Measurements from ENCODE around the gene SLC35F3. TPM values are rescaled to one million over a fixed set of nuclear protein-coding genes. Genes with fewer than 3 reads are reported as not detected.
"Not testable (repeated sequence)": the region's sequence is repeated elsewhere in the genome, so short reads cannot be mapped to it uniquely, and the experiment has no call there.

SLC35F3 gene
- total and polyA plus RNA-seq, 7 experiments from 2014 or later: 0.11 to 15.2 (median 0.96) TPM; not detected in 2

- no peak overlapping the region for H3K4me3 Mint-ChIP-seq
- Histone ChIP-seq H3K9me3 (ENCODE audit: control insufficient read depth in 2 of 3, low read length in 3 of 3) (no peaks in the 10 kb centered on the region), H3K27me3 (ENCODE audit: control insufficient read depth in 2 of 2, insufficient read depth in 2 of 2, low read length in 2 of 2) (no peaks in the 10 kb centered on the region), H3K36me3 (ENCODE audit: control insufficient read depth in 2 of 3, insufficient read depth in 3 of 3, low read length in 3 of 3) (no peaks in the 10 kb centered on the region), H3K4me1 (ENCODE audit: control insufficient read depth in 2 of 2, insufficient read depth in 2 of 2, low read length in 2 of 2) (no peaks in the 10 kb centered on the region), H3K4me3 (ENCODE audit: low read length) (no peak overlapping the region), H3K27ac (ENCODE audit: low read depth, low read length) (no peak overlapping the region)
- DNase-seq (no peak), ATAC-seq (no peak)
- intact Hi-C loops (cut with micrococcal nuclease): no loop called here
- H3K9me3 Mint-ChIP-seq: peaks cover 0 to 11% (median 3%) of the 10 kb centered on the region in 11 donors
- no peak overlapping the region for H3K27ac Mint-ChIP-seq
- ChIA-PET CTCF (no interaction called here), POLR2A (no interaction called here)
- peaks cover 24 to 55% (median 36%) of the 10 kb centered on the region in 5 donors for H3K27me3 Mint-ChIP-seq
- peaks cover 0 to 6% (median 0%) of the 10 kb centered on the region in 7 donors for H3K4me1 Mint-ChIP-seq
- no peaks in the 10 kb centered on the region for H3K36me3 Mint-ChIP-seq
These were observed 240.4 kb downstream of the SLC35F3 start for GRCh38 chr1:234144901-234145300.

- DNase-seq (no peak), ATAC-seq (no peak)
- H3K9me3 Mint-ChIP-seq: peaks cover 0 to 11% (median 3%) of the 10 kb centered on the region in 11 donors
- peaks cover 0 to 6% (median 0%) of the 10 kb centered on the region in 7 donors for H3K4me1 Mint-ChIP-seq
- H3K36me3 ChIP-seq (ENCODE audit: control insufficient read depth in 2 of 3, insufficient read depth in 3 of 3, low read length in 3 of 3): no peaks in the 10 kb centered on the region
- CTCF ChIA-PET: no interaction called here
- H3K4me3 Mint-ChIP-seq: no peak overlapping the region
- no peaks in the 10 kb centered on the region for H3K4me1 ChIP-seq (ENCODE audit: control insufficient read depth in 2 of 2, insufficient read depth in 2 of 2, low read length in 2 of 2)
- H3K27me3 ChIP-seq (ENCODE audit: control insufficient read depth in 2 of 2, insufficient read depth in 2 of 2, low read length in 2 of 2): no peaks in the 10 kb centered on the region
- H3K4me3 ChIP-seq (ENCODE audit: low read length): no peak overlapping the region
- H3K27me3 Mint-ChIP-seq: peaks cover 27 to 58% (median 45%) of the 10 kb centered on the region in 5 donors
- intact Hi-C loops (cut with micrococcal nuclease): no loop called here
- POLR2A ChIA-PET: no interaction called here
- H3K27ac Mint-ChIP-seq: no peak overlapping the region
- no peak overlapping the region for H3K27ac ChIP-seq (ENCODE audit: low read depth, low read length)
- H3K9me3 ChIP-seq (ENCODE audit: control insufficient read depth in 2 of 3, low read length in 3 of 3): no peaks in the 10 kb centered on the region
- H3K36me3 Mint-ChIP-seq: peaks cover 0 to 3% (median 0%) of the 10 kb centered on the region in 5 donors
These were observed 243.9 kb downstream of the SLC35F3 start for GRCh38 chr1:234148350-234148749.

- Histone ChIP-seq H3K27ac (ENCODE audit: low read depth, low read length) (no peak overlapping the region), H3K27me3 (ENCODE audit: control insufficient read depth in 2 of 2, insufficient read depth in 2 of 2, low read length in 2 of 2) (no peaks in the 10 kb centered on the region), H3K36me3 (ENCODE audit: control insufficient read depth in 2 of 3, insufficient read depth in 3 of 3, low read length in 3 of 3) (no peaks in the 10 kb centered on the region), H3K9me3 (ENCODE audit: control insufficient read depth in 2 of 3, low read length in 3 of 3) (no peaks in the 10 kb centered on the region), H3K4me3 (ENCODE audit: low read length) (no peak overlapping the region), H3K4me1 (ENCODE audit: control insufficient read depth in 2 of 2, insufficient read depth in 2 of 2, low read length in 2 of 2) (no peaks in the 10 kb centered on the region)
- H3K9me3 Mint-ChIP-seq: peaks cover 0 to 11% (median 3%) of the 10 kb centered on the region in 11 donors
- no peak overlapping the region for H3K4me3 Mint-ChIP-seq
- ATAC-seq: no peak
- CTCF ChIA-PET: no interaction called here
- H3K27me3 Mint-ChIP-seq: peaks cover 27 to 54% (median 40%) of the 10 kb centered on the region in 5 donors
- intact Hi-C loops (cut with micrococcal nuclease): no loop called here
- POLR2A ChIA-PET: no interaction called here
- H3K4me1 Mint-ChIP-seq: peaks cover 0 to 6% (median 0%) of the 10 kb centered on the region in 7 donors
- DNase-seq: no peak
- H3K36me3 Mint-ChIP-seq: peaks cover 0 to 3% (median 0%) of the 10 kb centered on the region in 5 donors
- no peak overlapping the region for H3K27ac Mint-ChIP-seq
These were observed 244.3 kb downstream of the SLC35F3 start for GRCh38 chr1:234148816-234149215.

GRCh38 chr1:234149217-234149616 lies 244.7 kb downstream of the SLC35F3 start:
- ATAC-seq (no peak), DNase-seq (no peak)
- Histone ChIP-seq H3K36me3 (ENCODE audit: control insufficient read depth in 2 of 3, insufficient read depth in 3 of 3, low read length in 3 of 3) (no peaks in the 10 kb centered on the region), H3K4me1 (ENCODE audit: control insufficient read depth in 2 of 2, insufficient read depth in 2 of 2, low read length in 2 of 2) (no peaks in the 10 kb centered on the region), H3K27me3 (ENCODE audit: control insufficient read depth in 2 of 2, insufficient read depth in 2 of 2, low read length in 2 of 2) (no peaks in the 10 kb centered on the region), H3K9me3 (ENCODE audit: control insufficient read depth in 2 of 3, low read length in 3 of 3) (no peaks in the 10 kb centered on the region), H3K27ac (ENCODE audit: low read depth, low read length) (no peak overlapping the region), H3K4me3 (ENCODE audit: low read length) (no peak overlapping the region)
- H3K4me3 Mint-ChIP-seq: no peak overlapping the region
- peaks cover 0 to 3% (median 0%) of the 10 kb centered on the region in 5 donors for H3K36me3 Mint-ChIP-seq
- POLR2A ChIA-PET: no interaction called here
- H3K27me3 Mint-ChIP-seq: peaks cover 27 to 50% (median 38%) of the 10 kb centered on the region in 5 donors
- intact Hi-C loops (cut with micrococcal nuclease): no loop called here
- peaks cover 0 to 11% (median 3%) of the 10 kb centered on the region in 11 donors for H3K9me3 Mint-ChIP-seq
- CTCF ChIA-PET: no interaction called here
- H3K27ac Mint-ChIP-seq: no peak overlapping the region
- H3K4me1 Mint-ChIP-seq: peaks cover 0 to 6% (median 0%) of the 10 kb centered on the region in 7 donors

- H3K27ac ChIP-seq (ENCODE audit: low read depth, low read length): no peak overlapping the region
- no peak for ATAC-seq
- DNase-seq: no peak
- CTCF ChIA-PET: no interaction called here
- no peak overlapping the region for H3K4me3 Mint-ChIP-seq
- POLR2A ChIA-PET: no interaction called here
- no peaks in the 10 kb centered on the region for H3K4me1 ChIP-seq (ENCODE audit: control insufficient read depth in 2 of 2, insufficient read depth in 2 of 2, low read length in 2 of 2)
- peaks cover 27 to 39% (median 35%) of the 10 kb centered on the region in 5 donors for H3K27me3 Mint-ChIP-seq
- H3K4me1 Mint-ChIP-seq: peaks cover 0 to 6% (median 0%) of the 10 kb centered on the region in 7 donors
- no peaks in the 10 kb centered on the region for H3K27me3 ChIP-seq (ENCODE audit: control insufficient read depth in 2 of 2, insufficient read depth in 2 of 2, low read length in 2 of 2)
- H3K27ac Mint-ChIP-seq: no peak overlapping the region
- H3K36me3 Mint-ChIP-seq: peaks cover 0 to 3% (median 0%) of the 10 kb centered on the region in 5 donors
- peaks cover 0 to 11% (median 3%) of the 10 kb centered on the region in 11 donors for H3K9me3 Mint-ChIP-seq
- H3K36me3 ChIP-seq (ENCODE audit: control insufficient read depth in 2 of 3, insufficient read depth in 3 of 3, low read length in 3 of 3): no peaks in the 10 kb centered on the region
- no peak overlapping the region for H3K4me3 ChIP-seq (ENCODE audit: low read length)
- H3K9me3 ChIP-seq (ENCODE audit: control insufficient read depth in 2 of 3, low read length in 3 of 3): no peaks in the 10 kb centered on the region
- intact Hi-C loops (cut with micrococcal nuclease): loop anchor here in 1 of 2 donors (10.0 kb wide), 2 partner anchors 64 to 254 kb away; no protein-coding TSS in a partner anchor
These were observed 246.4 kb downstream of the SLC35F3 start for GRCh38 chr1:234150892-234151291.

- H3K4me1 Mint-ChIP-seq; H3K9me3 ChIP-seq (ENCODE audit: control insufficient read depth in 2 of 3, low read length in 3 of 3); H3K4me3 ChIP-seq (ENCODE audit: low read length); DNase-seq; H3K36me3 Mint-ChIP-seq; POLR2A ChIA-PET; H3K9me3 Mint-ChIP-seq; H3K27me3 ChIP-seq (ENCODE audit: control insufficient read depth in 2 of 2, insufficient read depth in 2 of 2, low read length in 2 of 2); H3K27ac Mint-ChIP-seq; ATAC-seq; H3K4me1 ChIP-seq (ENCODE audit: control insufficient read depth in 2 of 2, insufficient read depth in 2 of 2, low read length in 2 of 2); H3K27ac ChIP-seq (ENCODE audit: low read depth, low read length); H3K36me3 ChIP-seq (ENCODE audit: control insufficient read depth in 2 of 3, insufficient read depth in 3 of 3, low read length in 3 of 3); H3K4me3 Mint-ChIP-seq; CTCF ChIA-PET: not testable (repeated sequence)
- peaks cover 19 to 31% (median 29%) of the 10 kb centered on the region in 5 donors for H3K27me3 Mint-ChIP-seq
- intact Hi-C loops (cut with micrococcal nuclease): loop anchor here in 1 of 2 donors (10.0 kb wide), 2 partner anchors 62 to 252 kb away; no protein-coding TSS in a partner anchor
These were observed 247.9 kb downstream of the SLC35F3 start for GRCh38 chr1:234152344-234152743.
